Thoracic aorta (tissue), 2 donors: Measurements from ENCODE around the gene LRRC49. TPM values are rescaled to one million over a fixed set of nuclear protein-coding genes. Genes with fewer than 3 reads are reported as not detected.

Experiments
- ATAC-seq: fragments of 150-250 bp; one replicate; pipeline ENCODE4 v1.8.0; 2017; ENCODE audit warnings: low read depth; ENCODE audit not compliant: insufficient number of reproducible peaks, low FRiP score
- DNase-seq: peaks from one replicate; pipeline ENCODE4 v3.0.0-alpha.2; 2020; ENCODE audit warnings: low spot score
- H3K27ac ChIP-seq, 2 donors: fragments of 200-600 bp; sonication (generic); 1 replicate in 1 of 2; 2 replicates in 1 of 2; pipeline ENCODE4 v1.5.1; 2016; ENCODE audit warnings: mild to moderate bottlenecking in 2 of 2, moderate library complexity in 2 of 2
- H3K27me3 ChIP-seq: fragments of 200-600 bp; sonication (generic); replicated peaks from 2 replicates; pipeline ENCODE4 v1.6.0; 2016; ENCODE audit warnings: mild to moderate bottlenecking; ENCODE audit not compliant: insufficient read depth
- H3K36me3 ChIP-seq: fragments of 200-600 bp; sonication (generic); one replicate; pipeline ENCODE4 v1.5.1; 2016
- H3K4me1 ChIP-seq, 2 donors: fragments of 200-600 bp; sonication (generic); 1 replicate in 1 of 2; 2 replicates in 1 of 2; pipeline versions ENCODE4 v1.5.1 to v1.6.0; 2016; ENCODE audit warnings: low read depth in 2 of 2, mild to moderate bottlenecking in 1 of 2; ENCODE audit not compliant: control insufficient read depth in 1 of 2
- H3K4me3 ChIP-seq: fragments of 200-600 bp; sonication (generic); 2 replicates; pipeline ENCODE4 v1.5.1; 2016; ENCODE audit warnings: mild to moderate bottlenecking
- H3K9me3 ChIP-seq: fragments of 200-600 bp; sonication (generic); 2 replicates; pipeline ENCODE4 v1.5.1; 2016
- CTCF ChIP-seq: fragments of 200-600 bp; sonication (generic); IDR thresholded peaks from one replicate; pipeline ENCODE4 v1.5.1; 2019; ENCODE audit warnings: antibody characterized with exemption
- total RNA-seq, 2 donors: library from RNA; depleted of rRNA; stranded (reverse); fragments of >200 nt; gene quantifications; one replicate each; pipeline versions ENCODE4 v1.1.0 to v1.2.3, GENCODE V29; 2016

The LRRC49 gene
- total RNA-seq, 2 donors from 2014 or later = 8.9 to 9.4 TPM

GRCh38 chr15:71055461-71055860 is 162.8 kb downstream of the LRRC49 start:
- Histone ChIP-seq H3K27ac (no peak overlapping the region), H3K27me3 (no peaks in the 10 kb centered on the region), H3K4me1 (peaks cover 0 to 4% of the 10 kb centered on the region in 2 donors), H3K4me3 (no peak overlapping the region), H3K9me3 (no peaks in the 10 kb centered on the region), H3K36me3 (no peaks in the 10 kb centered on the region)
- no peak for TF ChIP-seq CTCF
- no peak for ATAC-seq
- no peak for DNase-seq

GRCh38 chr15:71056111-71056510 is 163.5 kb downstream of the LRRC49 start:
- H3K4me3 ChIP-seq = no peak overlapping the region
- no peaks in the 10 kb centered on the region for H3K9me3 ChIP-seq
- no peak overlapping the region for H3K27ac ChIP-seq
- H3K4me1 ChIP-seq = peaks cover 0 to 4% of the 10 kb centered on the region in 2 donors
- H3K36me3 ChIP-seq = no peaks in the 10 kb centered on the region
- no peaks in the 10 kb centered on the region for H3K27me3 ChIP-seq
- DNase-seq = no peak
- no peak for TF ChIP-seq CTCF
- ATAC-seq = no peak

- Histone ChIP-seq H3K4me1 (peaks cover 0 to 4% of the 10 kb centered on the region in 2 donors), H3K27me3 (no peaks in the 10 kb centered on the region), H3K27ac (no peak overlapping the region), H3K36me3 (no peaks in the 10 kb centered on the region), H3K4me3 (no peak overlapping the region), H3K9me3 (no peaks in the 10 kb centered on the region)
- DNase-seq (no peak), ATAC-seq (no peak)
- no peak for TF ChIP-seq CTCF
Observed at GRCh38 chr15:71057143-71057542, 164.5 kb downstream of the LRRC49 start.

- Histone ChIP-seq H3K4me3 (no peak overlapping the region), H3K27me3 (no peaks in the 10 kb centered on the region), H3K27ac (no peak overlapping the region), H3K9me3 (no peaks in the 10 kb centered on the region), H3K36me3 (no peaks in the 10 kb centered on the region), H3K4me1 (peaks cover 0 to 4% of the 10 kb centered on the region in 2 donors)
- TF ChIP-seq CTCF = no peak
- no peak for ATAC-seq
- DNase-seq = no peak
Observed at GRCh38 chr15:71057581-71057980, 165.0 kb downstream of the LRRC49 start.

GRCh38 chr15:71060983-71061382 is 168.4 kb downstream of the LRRC49 start:
- Histone ChIP-seq H3K4me3 (no peak overlapping the region), H3K9me3 (no peaks in the 10 kb centered on the region), H3K27me3 (no peaks in the 10 kb centered on the region), H3K36me3 (no peaks in the 10 kb centered on the region), H3K27ac (no peak overlapping the region), H3K4me1 (no peaks in the 10 kb centered on the region)
- ATAC-seq = no peak
- no peak for DNase-seq
- TF ChIP-seq CTCF = no peak
